Glomerular endothelial cell (primary cell): ENCODE results near the gene LAMB1. TPM values are rescaled to one million over a fixed set of nuclear protein-coding genes. Genes with fewer than 3 reads are reported as not detected.

Source experiments
- DNase-seq: peaks from one replicate; pipeline ENCODE4 v3.0.0-alpha.2; 2011; ENCODE audit warnings: low read depth, low spot score; ENCODE audit errors: extremely low read depth
- total RNA-seq: library from RNA; depleted of rRNA; stranded (reverse); fragments of >200 nt; gene quantifications from 2 replicates; pipeline ENCODE4 v1.2.3, GENCODE V29; 2015

Gene LAMB1
- total RNA-seq, 1 donor from 2014 or later: 732 TPM

GRCh38 chr7:108018668-108019067, 15.7 kb upstream of the LAMB1 start:
- DNase-seq: no peak

GRCh38 chr7:108017776-108018151, 14.8 kb upstream of the LAMB1 start:
- DNase-seq: no peak

GRCh38 chr7:108016841-108017775, 14.1 kb upstream of the LAMB1 start:
- DNase-seq: no peak

GRCh38 chr7:108015740-108016139, 12.8 kb upstream of the LAMB1 start:
- DNase-seq: no peak

GRCh38 chr7:108014747-108015682, 12.1 kb upstream of the LAMB1 start:
- DNase-seq: peak; percentile 91

GRCh38 chr7:108014215-108014614, 11.3 kb upstream of the LAMB1 start:
- no peak for DNase-seq

GRCh38 chr7:108012499-108013430, 9.8 kb upstream of the LAMB1 start:
- no peak for DNase-seq

GRCh38 chr7:108010377-108010776, 7.4 kb upstream of the LAMB1 start:
- DNase-seq: no peak

GRCh38 chr7:108009873-108010272, 6.9 kb upstream of the LAMB1 start:
- no peak for DNase-seq

- DNase-seq: no peak
Measured at GRCh38 chr7:108008827-108009226, 5.9 kb upstream of the LAMB1 start.

GRCh38 chr7:108008240-108008639, 5.3 kb upstream of the LAMB1 start:
- DNase-seq: no peak

- no peak for DNase-seq
Measured at GRCh38 chr7:108007762-108008161, 4.8 kb upstream of the LAMB1 start.

- DNase-seq: no peak
Measured at GRCh38 chr7:108007261-108007660, 4.3 kb upstream of the LAMB1 start.

- no peak for DNase-seq
Measured at GRCh38 chr7:108004220-108005142, 1.5 kb upstream of the LAMB1 start.

GRCh38 chr7:108003599-108003935, 606 bp upstream of the LAMB1 start:
- DNase-seq: no peak

- no peak for DNase-seq
Measured at GRCh38 chr7:108001764-108002725, 916 bp downstream of the LAMB1 start.

- no peak for DNase-seq
Measured at GRCh38 chr7:108000875-108001763, 1.8 kb downstream of the LAMB1 start.
